ENCODE results near the gene SNUPN. TPM values are rescaled to one million over a fixed set of nuclear protein-coding genes. Genes with fewer than 3 reads are reported as not detected.
A peak's percentile ranks its signal among the peaks of the same experiment; 100 is the strongest.

The SNUPN gene
- total RNA-seq, 2 experiments from 2014 or later, result 28.2 to 28.5 TPM

DNA sequence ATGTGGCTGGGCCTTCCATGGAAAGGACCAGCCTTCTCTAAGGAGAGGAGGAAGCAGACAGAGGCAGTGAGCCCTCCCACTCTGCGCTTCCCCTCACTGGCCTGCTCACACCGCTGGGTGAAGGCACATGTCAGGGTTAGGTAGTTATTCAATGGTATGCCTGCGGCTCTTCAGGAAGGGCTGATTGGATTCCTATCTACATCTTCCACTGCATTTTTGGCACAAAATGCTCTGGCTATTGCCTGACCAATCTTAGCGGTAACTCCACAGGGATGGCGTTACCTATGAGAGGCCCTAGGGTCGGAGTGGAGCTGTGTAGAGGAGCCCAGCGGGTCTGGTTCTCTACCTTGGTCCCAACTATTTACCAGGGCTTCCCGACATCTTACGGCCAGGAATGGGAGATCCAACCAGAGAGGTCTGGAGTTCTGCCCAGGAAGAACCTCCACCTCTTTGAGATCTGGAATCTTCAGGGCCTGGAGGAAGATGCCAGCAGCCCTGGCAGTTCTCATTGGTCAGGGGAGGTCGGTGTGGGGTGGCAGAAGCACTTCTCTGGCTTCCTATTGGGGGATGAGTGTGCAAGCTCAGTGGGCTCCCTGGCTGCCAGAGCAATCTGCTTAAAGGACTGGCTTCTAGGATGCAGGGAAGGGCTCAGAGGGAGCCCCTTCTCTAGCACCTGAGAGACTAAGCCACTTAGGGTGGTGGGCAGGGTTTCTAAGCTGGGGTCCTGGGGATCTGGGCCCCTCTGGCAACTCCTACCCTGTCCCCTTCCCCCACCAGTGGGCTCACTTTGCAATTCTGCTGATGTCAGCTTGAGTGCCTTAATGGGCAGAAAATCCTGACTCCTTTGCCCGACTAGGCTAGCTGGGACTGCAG is 46.4 kb upstream of the SNUPN start:
- ATAC-seq, result no peak
- Mint-ChIP-seq H3K9me3 (no peaks in the 10 kb centered on the region), H3K27ac (no peak overlapping the region), H3K36me3 (ENCODE audit: low read depth) (no peaks in the 10 kb centered on the region), H3K27me3 (no peaks in the 10 kb centered on the region), H3K4me3 (no peak overlapping the region), H3K4me1 (ENCODE audit: low read depth) (no peaks in the 10 kb centered on the region)
- intact Hi-C loops (cut with micrococcal nuclease), result no loop called here
- TF ChIP-seq, protein P1, sequence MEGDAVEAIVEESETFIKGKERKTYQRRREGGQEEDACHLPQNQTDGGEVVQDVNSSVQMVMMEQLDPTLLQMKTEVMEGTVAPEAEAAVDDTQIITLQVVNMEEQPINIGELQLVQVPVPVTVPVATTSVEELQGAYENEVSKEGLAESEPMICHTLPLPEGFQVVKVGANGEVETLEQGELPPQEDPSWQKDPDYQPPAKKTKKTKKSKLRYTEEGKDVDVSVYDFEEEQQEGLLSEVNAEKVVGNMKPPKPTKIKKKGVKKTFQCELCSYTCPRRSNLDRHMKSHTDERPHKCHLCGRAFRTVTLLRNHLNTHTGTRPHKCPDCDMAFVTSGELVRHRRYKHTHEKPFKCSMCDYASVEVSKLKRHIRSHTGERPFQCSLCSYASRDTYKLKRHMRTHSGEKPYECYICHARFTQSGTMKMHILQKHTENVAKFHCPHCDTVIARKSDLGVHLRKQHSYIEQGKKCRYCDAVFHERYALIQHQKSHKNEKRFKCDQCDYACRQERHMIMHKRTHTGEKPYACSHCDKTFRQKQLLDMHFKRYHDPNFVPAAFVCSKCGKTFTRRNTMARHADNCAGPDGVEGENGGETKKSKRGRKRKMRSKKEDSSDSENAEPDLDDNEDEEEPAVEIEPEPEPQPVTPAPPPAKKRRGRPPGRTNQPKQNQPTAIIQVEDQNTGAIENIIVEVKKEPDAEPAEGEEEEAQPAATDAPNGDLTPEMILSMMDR (IDR thresholded peaks at IDR 0.05), result no peak
- POLR2A ChIA-PET, result no interaction called here
- DNase-seq, result no peak
- CTCF ChIA-PET, result interaction anchor here (1.9 to 3.3 kb wide), 2 partner anchors 13 to 75 kb away, joined by 4 to 14 read pairs; no protein-coding TSS in a partner anchor

DNA sequence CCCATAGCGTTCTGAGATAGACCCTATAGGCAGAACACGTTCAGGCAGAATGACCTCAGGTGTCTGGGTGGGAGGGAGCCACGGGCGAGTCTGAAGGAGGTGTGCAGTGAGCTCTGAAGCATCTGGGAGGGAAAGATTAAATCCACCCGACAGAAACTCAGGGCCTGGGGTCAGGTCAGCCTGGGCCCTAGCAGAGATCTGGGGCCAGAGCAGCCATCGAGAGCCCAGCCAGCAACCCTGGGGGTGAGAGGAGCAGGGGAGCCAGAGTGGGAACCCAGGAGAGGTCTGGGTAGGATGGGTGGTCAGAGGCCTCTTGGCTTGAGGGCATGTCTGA is 44.3 kb upstream of the SNUPN start:
- POLR2A ChIA-PET, result no interaction called here
- no peak overlapping the region for H3K4me3 Mint-ChIP-seq
- H3K36me3 Mint-ChIP-seq (ENCODE audit: low read depth), result no peaks in the 10 kb centered on the region
- H3K27me3 Mint-ChIP-seq, result no peaks in the 10 kb centered on the region
- TF ChIP-seq, protein P1 (IDR thresholded peaks at IDR 0.05), result no peak
- H3K4me1 Mint-ChIP-seq (ENCODE audit: low read depth), result no peaks in the 10 kb centered on the region
- ATAC-seq (no peak), DNase-seq (no peak)
- H3K9me3 Mint-ChIP-seq, result no peaks in the 10 kb centered on the region
- no peak overlapping the region for H3K27ac Mint-ChIP-seq
- CTCF ChIA-PET, result interaction anchor here (1.2 to 3.3 kb wide), 2 partner anchors 15 to 28 kb away, joined by 3 to 14 read pairs; no protein-coding TSS in a partner anchor
- intact Hi-C loops (cut with micrococcal nuclease), result no loop called here

DNA sequence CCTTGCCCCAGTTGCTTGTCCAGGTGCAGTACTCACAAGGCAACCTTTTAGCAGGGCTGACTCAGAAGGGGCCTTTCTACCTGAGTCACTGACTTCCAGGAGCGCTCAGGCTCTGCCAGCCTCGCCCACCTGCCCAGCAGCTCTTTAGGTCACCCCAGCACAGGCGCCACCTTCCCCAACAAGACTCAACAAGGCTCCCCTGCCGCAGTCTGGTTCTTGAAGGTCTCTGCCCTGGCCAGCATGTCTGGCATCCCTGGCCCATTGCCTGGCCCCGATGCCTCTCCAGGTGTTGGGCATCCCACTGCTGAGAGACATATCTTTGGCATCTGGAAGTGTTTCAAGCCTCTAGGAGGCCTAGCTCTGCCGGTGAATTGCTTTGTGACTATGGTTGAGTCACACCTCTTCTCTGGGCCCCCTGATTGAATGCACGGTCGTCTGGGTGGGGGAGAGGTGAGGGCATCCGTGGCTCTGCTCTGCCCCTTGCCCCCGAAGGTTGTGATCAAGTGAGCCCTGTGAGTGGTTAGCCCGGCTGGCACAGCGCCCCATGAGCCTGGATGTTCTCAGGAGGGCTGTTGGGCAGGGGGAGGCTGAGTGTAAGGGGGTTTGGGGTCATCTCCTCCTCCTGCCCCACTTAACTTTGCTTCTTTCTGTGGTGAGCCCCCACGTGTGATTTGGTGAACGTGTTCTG is 43.8 kb upstream of the SNUPN start:
- no peak overlapping the region for H3K27ac Mint-ChIP-seq
- no peaks in the 10 kb centered on the region for H3K27me3 Mint-ChIP-seq
- POLR2A ChIA-PET, result no interaction called here
- H3K36me3 Mint-ChIP-seq (ENCODE audit: low read depth), result no peaks in the 10 kb centered on the region
- CTCF ChIA-PET, result interaction anchor here (0.8 to 1.3 kb wide), 4 partner anchors 9 to 28 kb away, joined by 3 to 5 read pairs (median 4); partner anchors contain the start of gene SNX33
- peak; percentile 75 for ATAC-seq
- TF ChIP-seq, protein P1 (IDR thresholded peaks at IDR 0.05), result no peak
- intact Hi-C loops (cut with micrococcal nuclease), result no loop called here
- H3K9me3 Mint-ChIP-seq, result no peaks in the 10 kb centered on the region
- DNase-seq, result peak; percentile 16
- no peak overlapping the region for H3K4me3 Mint-ChIP-seq
- H3K4me1 Mint-ChIP-seq (ENCODE audit: low read depth), result no peaks in the 10 kb centered on the region

DNA sequence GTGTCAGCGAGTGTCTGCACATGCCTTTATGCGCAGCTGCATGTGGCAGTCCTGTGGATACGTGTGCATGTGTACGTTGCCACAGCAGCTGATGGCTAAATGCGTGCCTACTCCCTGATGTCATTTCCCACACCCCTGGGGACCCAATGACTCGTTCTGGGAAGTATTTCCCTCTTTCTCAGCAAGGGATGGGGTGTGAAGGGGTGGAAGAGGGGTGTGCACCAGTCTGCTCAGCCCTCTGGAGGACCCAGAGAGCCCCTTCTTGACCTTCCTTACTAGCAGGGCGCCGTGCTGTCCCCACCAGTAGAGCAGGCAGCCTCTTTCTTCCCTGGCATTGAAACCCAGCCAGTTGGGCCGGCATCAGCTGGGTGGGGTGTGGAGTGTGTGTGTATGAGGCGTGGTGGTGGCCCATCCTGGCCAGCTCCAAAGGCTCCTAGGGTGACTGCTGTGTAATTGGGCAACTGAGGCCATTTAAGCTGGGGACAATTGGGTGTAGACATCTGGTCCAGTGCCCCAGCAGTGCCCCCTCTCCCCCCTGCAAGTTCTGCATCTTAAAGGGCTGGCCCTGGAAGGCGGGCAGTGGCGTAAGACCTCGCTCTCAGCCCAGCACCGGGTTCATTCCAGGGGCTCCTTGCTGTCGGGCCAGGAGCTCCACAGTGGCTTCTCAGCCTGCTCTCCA is 41.4 kb upstream of the SNUPN start:
- no peaks in the 10 kb centered on the region for H3K9me3 Mint-ChIP-seq
- no peak for ATAC-seq
- ChIA-PET CTCF (interaction anchor here (1.2 kb wide), 1 partner anchor 299 kb away, joined by 4 read pairs; the partner anchor contains the start of gene MAN2C1), POLR2A (no interaction called here)
- H3K4me3 Mint-ChIP-seq, result no peak overlapping the region
- no peak for DNase-seq
- intact Hi-C loops (cut with micrococcal nuclease), result no loop called here
- TF ChIP-seq, protein P1 (IDR thresholded peaks at IDR 0.05), result no peak
- H3K27ac Mint-ChIP-seq, result no peak overlapping the region
- H3K27me3 Mint-ChIP-seq, result no peaks in the 10 kb centered on the region
- H3K4me1 Mint-ChIP-seq (ENCODE audit: low read depth), result no peaks in the 10 kb centered on the region
- no peaks in the 10 kb centered on the region for H3K36me3 Mint-ChIP-seq (ENCODE audit: low read depth)

All from activated CD8-positive, alpha-beta T cell treated with anti-CD3 and anti-CD28 coated beads for 36 hours (primary cell).